Measurements from ENCODE around the gene GNAT3.

The GNAT3 gene

DNA sequence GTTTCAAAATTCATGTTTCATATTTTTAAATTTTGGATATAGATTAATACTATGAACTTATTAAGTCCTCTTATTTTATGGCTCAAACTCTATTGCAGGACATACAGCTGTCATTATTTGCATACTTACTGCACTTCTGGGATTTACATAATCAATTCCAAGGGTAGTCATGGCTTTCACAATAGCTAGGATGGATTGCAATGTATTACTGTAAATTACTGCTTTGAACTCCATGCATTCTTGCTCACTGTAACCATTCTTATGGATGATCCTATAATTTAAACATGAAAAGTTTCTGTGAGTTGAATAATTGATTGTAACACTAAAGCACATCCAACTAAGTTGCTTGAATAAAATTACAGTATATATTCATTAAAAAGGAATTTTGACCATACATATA, 23.5 kb downstream of the GNAT3 start (continued):
- TF ChIP-seq, protein P1, sequence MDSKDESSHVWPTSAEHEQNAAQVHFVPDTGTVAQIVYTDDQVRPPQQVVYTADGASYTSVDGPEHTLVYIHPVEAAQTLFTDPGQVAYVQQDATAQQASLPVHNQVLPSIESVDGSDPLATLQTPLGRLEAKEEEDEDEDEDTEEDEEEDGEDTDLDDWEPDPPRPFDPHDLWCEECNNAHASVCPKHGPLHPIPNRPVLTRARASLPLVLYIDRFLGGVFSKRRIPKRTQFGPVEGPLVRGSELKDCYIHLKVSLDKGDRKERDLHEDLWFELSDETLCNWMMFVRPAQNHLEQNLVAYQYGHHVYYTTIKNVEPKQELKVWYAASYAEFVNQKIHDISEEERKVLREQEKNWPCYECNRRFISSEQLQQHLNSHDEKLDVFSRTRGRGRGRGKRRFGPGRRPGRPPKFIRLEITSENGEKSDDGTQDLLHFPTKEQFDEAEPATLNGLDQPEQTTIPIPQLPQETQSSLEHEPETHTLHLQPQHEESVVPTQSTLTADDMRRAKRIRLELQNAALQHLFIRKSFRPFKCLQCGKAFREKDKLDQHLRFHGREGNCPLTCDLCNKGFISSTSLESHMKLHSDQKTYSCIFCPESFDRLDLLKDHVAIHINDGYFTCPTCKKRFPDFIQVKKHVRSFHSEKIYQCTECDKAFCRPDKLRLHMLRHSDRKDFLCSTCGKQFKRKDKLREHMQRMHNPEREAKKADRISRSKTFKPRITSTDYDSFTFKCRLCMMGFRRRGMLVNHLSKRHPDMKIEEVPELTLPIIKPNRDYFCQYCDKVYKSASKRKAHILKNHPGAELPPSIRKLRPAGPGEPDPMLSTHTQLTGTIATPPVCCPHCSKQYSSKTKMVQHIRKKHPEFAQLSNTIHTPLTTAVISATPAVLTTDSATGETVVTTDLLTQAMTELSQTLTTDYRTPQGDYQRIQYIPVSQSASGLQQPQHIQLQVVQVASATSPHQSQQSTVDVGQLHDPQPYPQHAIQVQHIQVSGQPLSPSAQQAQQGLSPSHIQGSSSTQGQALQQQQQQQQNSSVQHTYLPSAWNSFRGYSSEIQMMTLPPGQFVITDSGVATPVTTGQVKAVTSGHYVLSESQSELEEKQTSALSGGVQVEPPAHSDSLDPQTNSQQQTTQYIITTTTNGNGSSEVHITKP (tag by site-specific recombination; IDR thresholded peaks at IDR 0.05), result no peak
- TF ChIP-seq, protein P2, sequence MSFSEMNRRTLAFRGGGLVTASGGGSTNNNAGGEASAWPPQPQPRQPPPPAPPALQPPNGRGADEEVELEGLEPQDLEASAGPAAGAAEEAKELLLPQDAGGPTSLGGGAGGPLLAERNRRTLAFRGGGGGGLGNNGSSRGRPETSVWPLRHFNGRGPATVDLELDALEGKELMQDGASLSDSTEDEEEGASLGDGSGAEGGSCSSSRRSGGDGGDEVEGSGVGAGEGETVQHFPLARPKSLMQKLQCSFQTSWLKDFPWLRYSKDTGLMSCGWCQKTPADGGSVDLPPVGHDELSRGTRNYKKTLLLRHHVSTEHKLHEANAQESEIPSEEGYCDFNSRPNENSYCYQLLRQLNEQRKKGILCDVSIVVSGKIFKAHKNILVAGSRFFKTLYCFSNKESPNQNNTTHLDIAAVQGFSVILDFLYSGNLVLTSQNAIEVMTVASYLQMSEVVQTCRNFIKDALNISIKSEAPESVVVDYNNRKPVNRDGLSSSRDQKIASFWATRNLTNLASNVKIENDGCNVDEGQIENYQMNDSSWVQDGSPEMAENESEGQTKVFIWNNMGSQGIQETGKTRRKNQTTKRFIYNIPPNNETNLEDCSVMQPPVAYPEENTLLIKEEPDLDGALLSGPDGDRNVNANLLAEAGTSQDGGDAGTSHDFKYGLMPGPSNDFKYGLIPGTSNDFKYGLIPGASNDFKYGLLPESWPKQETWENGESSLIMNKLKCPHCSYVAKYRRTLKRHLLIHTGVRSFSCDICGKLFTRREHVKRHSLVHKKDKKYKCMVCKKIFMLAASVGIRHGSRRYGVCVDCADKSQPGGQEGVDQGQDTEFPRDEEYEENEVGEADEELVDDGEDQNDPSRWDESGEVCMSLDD (tag by site-specific recombination; IDR thresholded peaks at IDR 0.05), result no peak
- TF ChIP-seq ZNF560 (tag by site-specific recombination; IDR thresholded peaks at IDR 0.05; ENCODE audit: borderline replicate concordance), result no peak

DNA sequence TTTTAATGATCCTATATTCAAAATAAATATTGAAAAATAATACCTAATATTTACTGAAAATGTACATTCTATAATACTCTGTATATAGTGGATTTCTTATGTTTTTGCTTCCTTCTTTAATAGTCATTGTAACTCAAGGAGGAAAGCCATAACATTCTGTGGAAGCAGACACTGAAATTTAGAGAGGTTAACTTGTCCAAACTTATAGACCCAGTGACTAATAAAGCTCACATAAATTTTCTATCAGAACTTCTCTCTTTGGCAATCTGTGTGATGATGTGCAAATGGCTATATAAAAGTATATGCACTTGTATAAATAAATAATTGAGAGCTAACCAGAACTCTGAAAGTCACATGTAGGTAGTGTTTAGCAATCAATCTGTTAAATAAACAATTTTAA, 26.1 kb downstream of the GNAT3 start:
- Histone ChIP-seq H3K27ac (ENCODE audit: extremely low read depth, low read depth, low read length) (no peak overlapping the region), H3K36me3 (ENCODE audit: control insufficient read depth in 2 of 2, insufficient read depth in 1 of 2, low read length in 2 of 2) (no peaks in the 10 kb centered on the region), H3K4me3 (ENCODE audit: low read depth, low read length) (no peak overlapping the region), H3K9me3 (ENCODE audit: control insufficient read depth, insufficient read depth, low read depth, low read length) (no peaks in the 10 kb centered on the region), H3K4me1 (ENCODE audit: control insufficient read depth, insufficient read depth, low read length) (no peaks in the 10 kb centered on the region)
- TF ChIP-seq ZNF626 (tag by site-specific recombination; IDR thresholded peaks at IDR 0.05) (no peak), ZFP37 (tag by site-specific recombination; IDR thresholded peaks at IDR 0.05) (no peak), ZNF302 (tag by site-specific recombination; IDR thresholded peaks at IDR 0.05; ENCODE audit: low read depth) (no peak), ZNF2 (tag by site-specific recombination; IDR thresholded peaks at IDR 0.05) (no peak)
- TF ChIP-seq, protein P1 (tag by site-specific recombination; IDR thresholded peaks at IDR 0.05), result no peak
- POLR2A ChIA-PET, result interaction anchor here (0.6 kb wide), 1 partner anchor 18 kb away, joined by 4 read pairs; no protein-coding TSS in a partner anchor
- CTCF ChIA-PET, result no interaction called here

DNA sequence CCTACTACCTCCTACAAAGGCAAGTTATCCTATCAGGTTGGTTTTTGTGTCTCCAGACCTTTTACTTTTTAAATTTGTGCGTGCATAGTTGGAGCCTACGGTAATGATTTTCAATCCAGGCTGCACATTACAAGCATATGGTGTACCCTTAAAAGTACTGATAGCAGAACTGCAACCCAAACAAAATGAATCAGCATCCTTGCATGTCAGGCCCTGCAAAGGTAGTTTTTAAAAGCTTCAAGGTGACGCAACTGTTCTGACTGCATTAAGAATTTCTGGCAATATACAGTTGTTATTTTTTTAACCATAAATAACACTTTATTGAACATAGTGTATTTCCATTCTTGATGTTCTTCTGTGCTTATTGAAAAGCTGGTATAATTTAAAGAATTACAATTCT, 28.9 kb downstream of the GNAT3 start:
- no peaks in the 10 kb centered on the region for H3K4me1 ChIP-seq (ENCODE audit: control insufficient read depth, insufficient read depth, low read length)
- H3K36me3 ChIP-seq (ENCODE audit: control insufficient read depth in 2 of 2, insufficient read depth in 1 of 2, low read length in 2 of 2), result no peaks in the 10 kb centered on the region
- no peak overlapping the region for H3K4me3 ChIP-seq (ENCODE audit: low read depth, low read length)
- H3K27ac ChIP-seq (ENCODE audit: extremely low read depth, low read depth, low read length), result no peak overlapping the region
- ChIA-PET POLR2A (no interaction called here), CTCF (interaction anchor here (0.6 kb wide), 1 partner anchor 132 kb away, joined by 3 read pairs; no protein-coding TSS in a partner anchor)
- H3K9me3 ChIP-seq (ENCODE audit: control insufficient read depth, insufficient read depth, low read depth, low read length), result no peaks in the 10 kb centered on the region
- no peak for TF ChIP-seq ZSCAN23 (tag by site-specific recombination; IDR thresholded peaks at IDR 0.05)
- TF ChIP-seq, protein P3, sequence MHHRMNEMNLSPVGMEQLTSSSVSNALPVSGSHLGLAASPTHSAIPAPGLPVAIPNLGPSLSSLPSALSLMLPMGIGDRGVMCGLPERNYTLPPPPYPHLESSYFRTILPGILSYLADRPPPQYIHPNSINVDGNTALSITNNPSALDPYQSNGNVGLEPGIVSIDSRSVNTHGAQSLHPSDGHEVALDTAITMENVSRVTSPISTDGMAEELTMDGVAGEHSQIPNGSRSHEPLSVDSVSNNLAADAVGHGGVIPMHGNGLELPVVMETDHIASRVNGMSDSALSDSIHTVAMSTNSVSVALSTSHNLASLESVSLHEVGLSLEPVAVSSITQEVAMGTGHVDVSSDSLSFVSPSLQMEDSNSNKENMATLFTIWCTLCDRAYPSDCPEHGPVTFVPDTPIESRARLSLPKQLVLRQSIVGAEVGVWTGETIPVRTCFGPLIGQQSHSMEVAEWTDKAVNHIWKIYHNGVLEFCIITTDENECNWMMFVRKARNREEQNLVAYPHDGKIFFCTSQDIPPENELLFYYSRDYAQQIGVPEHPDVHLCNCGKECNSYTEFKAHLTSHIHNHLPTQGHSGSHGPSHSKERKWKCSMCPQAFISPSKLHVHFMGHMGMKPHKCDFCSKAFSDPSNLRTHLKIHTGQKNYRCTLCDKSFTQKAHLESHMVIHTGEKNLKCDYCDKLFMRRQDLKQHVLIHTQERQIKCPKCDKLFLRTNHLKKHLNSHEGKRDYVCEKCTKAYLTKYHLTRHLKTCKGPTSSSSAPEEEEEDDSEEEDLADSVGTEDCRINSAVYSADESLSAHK (tag by site-specific recombination; IDR thresholded peaks at IDR 0.05), result no peak
- no peak for TF ChIP-seq ZNF777 (tag by site-specific recombination; IDR thresholded peaks at IDR 0.05; ENCODE audit: borderline replicate concordance)
- no peak for TF ChIP-seq ZNF404 (tag by site-specific recombination; IDR thresholded peaks at IDR 0.05)
- no peak for TF ChIP-seq EGR2 (tag by site-specific recombination; IDR thresholded peaks at IDR 0.05; ENCODE audit: low read depth)
- no peak for TF ChIP-seq TCF7L2 (IDR thresholded peaks at IDR 0.05; ENCODE audit: borderline replicate concordance, low read depth, low read length)
- TF ChIP-seq YY1 (tag by site-specific recombination; IDR thresholded peaks at IDR 0.05), result no peak
- no peak for TF ChIP-seq ZNF202 (tag by site-specific recombination; IDR thresholded peaks at IDR 0.05; ENCODE audit: borderline replicate concordance)
- no peak for TF ChIP-seq KLF9 (tag by site-specific recombination; IDR thresholded peaks at IDR 0.05; ENCODE audit: low read depth)
- no peak for TF ChIP-seq ZFP3 (tag by site-specific recombination; IDR thresholded peaks at IDR 0.05; ENCODE audit: low read depth)
